Measurements from ENCODE around the gene MT1G. TPM values are rescaled to one million over a fixed set of nuclear protein-coding genes. Genes with fewer than 3 reads are reported as not detected.
A peak's percentile ranks its signal among the peaks of the same experiment; 100 is the strongest.

Gene MT1G
- total and polyA plus RNA-seq, 4 donors: 152 to 9,444 (median 3,398) TPM

- peak; percentile 84 to 86 for TF ChIP-seq RAD21 (IDR thresholded peaks at IDR 0.05)
- no peak for TF ChIP-seq JUND (IDR thresholded peaks at IDR 0.05)
- no peak for TF ChIP-seq FOXA1 (IDR thresholded peaks at IDR 0.05)
- TF ChIP-seq HNF4A (conservative IDR thresholded peaks at IDR 0.05): no peak
- peak; percentile 71 for TF ChIP-seq CTCF (IDR thresholded peaks at IDR 0.05; ENCODE audit: low read depth, low read length, missing input control)
- TF ChIP-seq RXRA (IDR thresholded peaks at IDR 0.05): no peak
These were observed 6.1 kb upstream of the MT1G start (continued) for GRCh38 chr16:56673921-56674320.

GRCh38 chr16:56672761-56673536, 5.1 kb upstream of the MT1G start:
- no peak for DNase-seq (ENCODE audit: low spot score)
- no peaks in the 10 kb centered on the region for H3K27me3 ChIP-seq (ENCODE audit: control insufficient read depth in 4 of 4, insufficient read depth in 4 of 4, low read length in 3 of 4)

More at GRCh38 chr16:56672761-56673536, 5.1 kb upstream of the MT1G start:
- peaks cover 0 to 17% (median 11%) of the 10 kb centered on the region in 4 donors for H3K4me1 ChIP-seq (ENCODE audit: control insufficient read depth in 4 of 4, insufficient read depth in 4 of 4, low read length in 3 of 4)
- no peak overlapping the region for H3K4me3 ChIP-seq (ENCODE audit: low read depth in 1 of 3, low read length in 3 of 3)
- TF ChIP-seq REST (IDR thresholded peaks at IDR 0.05) (no peak), GABPA (IDR thresholded peaks at IDR 0.05 in 1 of 2, conservative IDR thresholded peaks at IDR 0.05 in 1 of 2) (no peak), FOXA1 (IDR thresholded peaks at IDR 0.05) (no peak), RXRA (IDR thresholded peaks at IDR 0.05) (no peak), SP1 (IDR thresholded peaks at IDR 0.05) (no peak), ZBTB33 (IDR thresholded peaks at IDR 0.05) (no peak), FOXA2 (IDR thresholded peaks at IDR 0.05) (no peak), ATF3 (IDR thresholded peaks at IDR 0.05) (no peak), HNF4A (conservative IDR thresholded peaks at IDR 0.05) (no peak), CTCF (IDR thresholded peaks at IDR 0.05; ENCODE audit: low read depth, low read length, missing input control) (no peak), TAF1 (conservative IDR thresholded peaks at IDR 0.05) (no peak), HNF4G (IDR thresholded peaks at IDR 0.05) (no peak), NR2F2 (IDR thresholded peaks at IDR 0.05) (no peak), EGR1 (IDR thresholded peaks at IDR 0.05; ENCODE audit: low read depth in 2 of 2) (no peak), RAD21 (IDR thresholded peaks at IDR 0.05) (no peak), JUND (IDR thresholded peaks at IDR 0.05) (no peak), MAX (IDR thresholded peaks at IDR 0.05) (no peak)
- WGBS: 88% methylated on average over 11 of the region's 11 CpGs
- H3K27ac ChIP-seq (ENCODE audit: low read depth in 1 of 2, low read length in 2 of 2): no peak overlapping the region
- no peaks in the 10 kb centered on the region for H3K36me3 ChIP-seq (ENCODE audit: control insufficient read depth in 4 of 4, insufficient read depth in 3 of 4, low read depth in 1 of 4, low read length in 3 of 4)
- no peaks in the 10 kb centered on the region for H3K9me3 ChIP-seq (ENCODE audit: control insufficient read depth in 4 of 4, low read length in 3 of 4)
- no peak overlapping the region for H3K9ac ChIP-seq (ENCODE audit: low read depth in 1 of 2, low read length in 2 of 2)

Measured in liver (tissue), 9 donors.